HG02885 (cell line): Measurements from ENCODE around the gene CCDC137.
"Not testable (repeated sequence)": the region's sequence is repeated elsewhere in the genome, so short reads cannot be mapped to it uniquely, and the experiment has no call there.

Experiments used
- ATAC-seq: cut with Tn5 transposase; IDR thresholded peaks from one replicate; pipeline ENCODE4 v1.9.1; 2021; ENCODE audit warnings: mild to moderate bottlenecking; ENCODE audit not compliant: unreplicated experiment, poor library complexity

The CCDC137 gene

GRCh38 chr17:81648707-81649085, 17.8 kb upstream of the CCDC137 start:
- ATAC-seq, result no peak

DNA sequence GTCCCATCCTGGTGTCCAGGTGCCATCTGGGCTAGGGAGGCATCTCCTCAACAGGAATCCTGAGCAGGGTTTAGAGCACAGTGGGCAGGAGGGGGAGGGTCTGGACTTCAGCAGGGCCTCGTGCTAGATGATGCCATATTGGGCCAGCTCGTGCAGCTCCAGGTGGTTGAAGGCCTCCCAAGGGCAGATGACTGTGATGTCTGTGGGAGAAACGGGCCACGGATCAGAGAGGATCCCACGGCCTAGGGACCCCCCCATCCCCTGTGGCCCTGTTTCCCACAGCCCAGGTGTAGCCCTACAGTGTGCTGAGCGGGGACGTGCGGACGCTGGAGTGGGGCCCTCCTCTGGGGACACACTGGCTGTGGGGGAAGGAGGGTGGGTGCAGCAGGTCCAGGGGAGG, 15.6 kb upstream of the CCDC137 start:
- no peak for ATAC-seq

GRCh38 chr17:81651692-81652091, 14.8 kb upstream of the CCDC137 start:
- no peak for ATAC-seq

GRCh38 chr17:81652906-81653771, 13.4 kb upstream of the CCDC137 start:
- ATAC-seq, result no peak

GRCh38 chr17:81655378-81656117, 11.0 kb upstream of the CCDC137 start:
- no peak for ATAC-seq

- ATAC-seq, result no peak
These were observed 10.3 kb upstream of the CCDC137 start, which contains the start of gene PDE6G for GRCh38 chr17:81656118-81656743. Gene PDE6G, minus strand, starts transcription at chr17:81656542. Its CDS starts 3,237 bp downstream, at chr17:81653305.

GRCh38 chr17:81656835-81657234, 9.7 kb upstream of the CCDC137 start:
- no peak for ATAC-seq

DNA sequence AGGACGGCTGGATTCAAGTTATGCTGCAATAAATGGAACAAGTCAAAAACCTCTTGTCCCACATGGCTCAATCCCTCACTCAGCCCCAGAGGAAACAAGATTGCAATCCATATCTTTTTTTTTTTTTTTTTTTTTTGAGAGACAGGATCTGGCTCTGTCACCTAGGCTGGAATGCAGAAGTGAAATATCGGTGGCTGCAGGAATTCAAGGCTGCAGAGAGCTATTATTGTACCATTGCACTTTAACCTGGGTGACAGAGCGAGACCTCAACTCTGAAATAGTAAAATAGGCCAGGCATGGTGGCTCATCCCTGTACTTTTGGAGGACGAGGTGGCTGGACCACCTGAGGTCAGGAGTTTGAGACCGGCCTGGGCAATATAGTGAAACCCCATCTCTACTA, 7.5 kb upstream of the CCDC137 start:
- no peak for ATAC-seq

DNA sequence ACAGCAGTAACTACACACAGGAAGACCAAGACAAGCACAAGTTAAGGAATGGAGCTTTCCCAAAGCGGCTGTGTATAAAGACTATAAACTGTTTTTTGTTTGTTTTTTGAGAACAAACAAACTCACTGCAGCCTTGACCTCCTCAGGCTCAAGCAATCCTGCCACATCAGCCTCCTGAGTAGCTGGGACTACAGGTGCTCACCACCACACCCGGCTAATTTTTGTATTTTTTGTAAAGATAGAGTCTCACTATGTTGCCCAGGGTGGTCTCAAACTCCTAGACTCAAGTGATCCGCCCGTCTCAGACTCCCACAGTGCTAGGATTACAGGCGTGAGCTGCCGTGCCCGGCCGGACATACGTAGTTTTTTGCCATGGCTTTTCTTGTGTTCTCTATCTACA, 6.1 kb upstream of the CCDC137 start:
- ATAC-seq, result no peak

GRCh38 chr17:81662002-81662401, 4.5 kb upstream of the CCDC137 start:
- no peak for ATAC-seq

DNA sequence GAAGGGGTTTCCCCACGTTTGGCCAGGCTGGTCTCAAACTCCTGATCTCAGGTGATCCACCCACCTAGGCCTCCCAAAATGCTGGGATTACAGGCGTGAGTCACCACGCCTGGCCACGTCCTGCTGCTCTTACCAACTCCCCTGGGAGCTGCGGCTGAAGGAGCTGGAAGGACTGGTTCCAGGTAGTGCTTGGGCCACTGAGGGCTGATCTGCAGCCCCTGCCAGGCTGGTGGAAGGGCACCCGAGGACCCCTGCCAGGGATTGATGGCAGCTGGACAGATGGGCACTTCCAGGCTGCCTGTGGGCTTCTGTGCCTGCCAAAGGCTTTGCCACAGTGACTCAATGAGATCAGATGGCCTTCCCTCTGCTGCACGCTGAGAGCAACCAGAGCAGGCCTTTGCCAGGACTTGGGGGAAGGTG, 2.5 kb upstream of the CCDC137 start:
- no peak for ATAC-seq

DNA sequence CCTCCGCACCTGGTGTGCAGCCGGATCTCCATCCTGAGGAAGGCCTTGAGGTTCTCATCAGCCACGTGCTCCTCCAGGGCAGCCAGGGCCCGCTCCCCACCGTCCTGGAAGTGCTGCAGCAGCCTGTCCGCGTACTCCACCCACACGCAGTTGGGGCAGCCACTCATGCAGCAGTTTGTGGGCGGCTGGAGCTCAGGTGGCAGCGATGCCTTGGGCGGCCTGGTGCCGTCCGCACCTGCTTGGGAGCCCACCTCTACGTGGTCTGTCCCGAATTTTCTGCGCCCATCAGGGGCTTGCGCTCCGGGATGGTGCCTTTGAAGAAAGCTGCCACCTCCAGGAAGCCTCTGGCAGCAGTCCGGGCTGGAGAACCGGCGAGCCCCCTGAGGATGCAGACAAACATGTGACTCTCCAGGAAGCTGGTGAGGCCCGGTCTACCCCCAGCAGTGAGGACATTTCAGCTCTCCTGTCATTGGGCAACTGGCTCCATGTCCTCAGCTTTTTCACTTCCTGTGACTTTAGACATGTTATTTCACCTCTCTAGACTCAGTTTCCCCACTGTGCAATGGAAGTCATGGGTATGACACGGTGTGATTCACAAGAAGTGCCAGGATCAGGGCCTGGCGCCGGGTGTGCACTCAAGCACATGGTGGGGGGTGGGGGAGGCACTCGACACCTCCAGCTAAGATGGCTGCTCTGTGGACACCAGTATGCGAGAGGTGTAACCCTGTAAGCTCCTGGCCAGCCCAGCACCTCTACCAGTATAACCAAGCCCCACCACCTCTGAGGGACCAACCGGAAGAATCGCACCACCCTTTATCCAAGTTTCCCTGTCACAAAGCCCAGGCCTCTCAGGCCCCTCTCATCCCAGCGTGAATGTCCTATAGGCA, 1.1 kb upstream of the CCDC137 start:
- ATAC-seq, result no peak

DNA sequence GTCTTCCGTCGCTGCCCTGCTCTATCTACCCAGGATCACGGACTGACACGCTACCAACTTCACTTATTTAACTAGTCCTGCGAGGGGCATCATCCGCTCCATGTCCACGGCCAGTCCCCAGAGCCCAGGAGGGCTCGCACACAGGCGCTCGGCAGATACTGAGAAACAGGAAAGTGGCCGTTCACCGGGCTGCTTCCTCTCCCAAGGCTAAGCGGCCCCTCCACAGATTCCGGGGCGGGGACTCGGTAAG, 520 bp upstream of the CCDC137 start:
- no peak for ATAC-seq

DNA sequence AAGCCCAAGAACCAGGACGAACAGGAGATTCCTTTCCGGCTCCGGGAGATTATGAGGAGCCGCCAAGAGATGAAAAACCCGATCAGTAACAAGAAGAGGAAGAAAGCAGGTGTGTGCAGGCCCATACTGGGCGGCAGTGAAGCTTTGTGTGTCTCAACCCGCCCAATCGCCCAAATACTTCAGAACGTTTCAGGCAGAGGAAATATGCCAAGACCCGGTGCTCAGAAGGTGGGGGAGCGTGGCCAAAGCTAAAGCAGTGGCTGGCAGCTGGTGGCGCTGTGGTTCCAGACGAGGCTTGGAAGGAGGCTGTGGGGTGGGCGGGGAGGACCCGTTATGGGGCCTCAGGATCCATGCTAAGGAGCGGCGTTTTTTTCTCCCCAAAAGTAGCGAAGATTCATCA, 1.2 kb downstream of the CCDC137 start:
- ATAC-seq, result no peak

GRCh38 chr17:81672504-81672903, 6.0 kb downstream of the CCDC137 start:
- ATAC-seq, result no peak

- ATAC-seq, result no peak
These were observed 6.4 kb downstream of the CCDC137 start for GRCh38 chr17:81672954-81673353.

DNA sequence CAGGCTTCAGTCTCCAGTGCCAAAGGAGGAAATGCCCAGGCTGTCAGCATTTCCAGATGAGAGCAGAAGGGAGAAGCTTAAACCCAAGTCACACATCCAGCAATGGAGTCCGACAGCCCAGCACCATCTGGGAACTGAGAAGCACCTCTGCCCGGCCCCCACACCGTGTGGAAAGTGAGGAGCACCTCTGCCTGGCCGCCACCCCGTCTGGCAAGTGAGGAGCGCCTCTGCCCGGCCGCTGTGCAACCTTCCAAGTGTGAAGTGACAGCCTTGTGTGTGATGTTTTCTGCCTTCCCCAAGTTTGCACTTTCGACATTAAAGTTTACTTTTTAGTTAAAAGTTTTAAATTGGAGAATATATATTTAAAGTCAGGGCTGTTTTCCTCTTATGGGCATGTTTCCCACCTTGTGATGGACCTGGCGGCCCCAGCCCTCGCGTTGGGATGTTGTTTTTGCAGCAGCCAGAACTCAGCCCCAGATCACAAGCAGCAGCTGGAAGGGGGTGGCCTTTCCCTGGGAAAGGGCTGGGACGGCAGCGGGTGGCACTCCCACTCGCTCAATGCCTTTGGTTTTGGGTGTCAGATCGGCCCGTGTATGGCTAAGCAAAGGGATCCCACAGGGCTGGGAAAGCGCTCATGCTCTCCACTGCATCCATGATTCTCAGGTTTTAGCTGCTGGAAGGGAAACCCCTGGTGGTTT, 7.2 kb downstream of the CCDC137 start:
- no peak for ATAC-seq

GRCh38 chr17:81675515-81676221, 9.1 kb downstream of the CCDC137 start:
- not testable (repeated sequence) for ATAC-seq

DNA sequence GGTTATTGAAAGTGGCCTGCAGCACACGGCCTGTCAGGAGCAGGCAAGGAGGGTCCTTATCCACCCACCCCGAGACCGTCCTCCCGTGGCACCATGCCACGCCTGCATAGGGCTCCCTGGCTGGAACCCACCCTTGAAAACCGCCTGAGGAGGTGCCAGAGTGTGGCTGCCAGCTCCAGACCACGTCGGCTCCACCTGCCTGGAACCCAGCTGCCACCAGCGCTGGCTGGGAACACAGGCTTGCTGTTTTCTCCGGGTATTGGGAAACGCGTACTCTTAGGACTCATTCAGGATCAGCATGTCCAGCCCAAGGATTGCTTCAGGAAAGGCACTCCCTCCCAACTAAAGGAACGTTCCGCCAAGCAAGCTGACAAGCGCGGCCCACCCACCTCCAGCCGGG, 10.4 kb downstream of the CCDC137 start:
- ATAC-seq, result no peak
